ENCODE results near the gene COX10.

- TF ChIP-seq POLR2A (IDR thresholded peaks at IDR 0.05) (no peak), CTCF (IDR thresholded peaks at IDR 0.05) (no peak)
Measured at GRCh38 chr17:14143688-14144087, 74.4 kb downstream of the COX10 start.

All from tibial nerve (tissue), 3 donors.